IPS-20b (cell line): ENCODE data around the gene GBP1.

ENCODE experiments used
- H3K27ac ChIP-seq: one replicate; pipeline ENCODE4 v1.5.1; 2013; ENCODE audit warnings: low read length
- H3K27me3 ChIP-seq: 2 replicates; pipeline ENCODE4 v1.6.1; 2013; ENCODE audit warnings: mild to moderate bottlenecking, low read length, inconsistent platforms; ENCODE audit not compliant: insufficient read depth
- H3K36me3 ChIP-seq: 2 replicates; pipeline ENCODE4 v1.6.1; 2013; ENCODE audit warnings: low read depth, mild to moderate bottlenecking, inconsistent platforms, low read length, moderate library complexity; ENCODE audit not compliant: insufficient read depth
- H3K4me1 ChIP-seq: 2 replicates; pipeline ENCODE4 v1.6.1; 2013; ENCODE audit warnings: mild to moderate bottlenecking, control low read depth, inconsistent platforms, low read length, moderate library complexity; ENCODE audit not compliant: insufficient read depth
- H3K4me3 ChIP-seq: 2 replicates; pipeline ENCODE4 v1.5.1; 2013; ENCODE audit warnings: mild to moderate bottlenecking, low read length, inconsistent platforms
- H3K9ac ChIP-seq: 2 replicates; pipeline ENCODE4 v1.6.1; 2013; ENCODE audit warnings: low read depth, mild to moderate bottlenecking, inconsistent platforms, low read length, moderate library complexity
- H3K9me3 ChIP-seq: 2 replicates; pipeline ENCODE4 v1.6.1; 2013; ENCODE audit warnings: mild to moderate bottlenecking, low read depth, low read length, inconsistent platforms; ENCODE audit not compliant: insufficient read depth

Gene GBP1, protein sequence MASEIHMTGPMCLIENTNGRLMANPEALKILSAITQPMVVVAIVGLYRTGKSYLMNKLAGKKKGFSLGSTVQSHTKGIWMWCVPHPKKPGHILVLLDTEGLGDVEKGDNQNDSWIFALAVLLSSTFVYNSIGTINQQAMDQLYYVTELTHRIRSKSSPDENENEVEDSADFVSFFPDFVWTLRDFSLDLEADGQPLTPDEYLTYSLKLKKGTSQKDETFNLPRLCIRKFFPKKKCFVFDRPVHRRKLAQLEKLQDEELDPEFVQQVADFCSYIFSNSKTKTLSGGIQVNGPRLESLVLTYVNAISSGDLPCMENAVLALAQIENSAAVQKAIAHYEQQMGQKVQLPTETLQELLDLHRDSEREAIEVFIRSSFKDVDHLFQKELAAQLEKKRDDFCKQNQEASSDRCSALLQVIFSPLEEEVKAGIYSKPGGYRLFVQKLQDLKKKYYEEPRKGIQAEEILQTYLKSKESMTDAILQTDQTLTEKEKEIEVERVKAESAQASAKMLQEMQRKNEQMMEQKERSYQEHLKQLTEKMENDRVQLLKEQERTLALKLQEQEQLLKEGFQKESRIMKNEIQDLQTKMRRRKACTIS

DNA sequence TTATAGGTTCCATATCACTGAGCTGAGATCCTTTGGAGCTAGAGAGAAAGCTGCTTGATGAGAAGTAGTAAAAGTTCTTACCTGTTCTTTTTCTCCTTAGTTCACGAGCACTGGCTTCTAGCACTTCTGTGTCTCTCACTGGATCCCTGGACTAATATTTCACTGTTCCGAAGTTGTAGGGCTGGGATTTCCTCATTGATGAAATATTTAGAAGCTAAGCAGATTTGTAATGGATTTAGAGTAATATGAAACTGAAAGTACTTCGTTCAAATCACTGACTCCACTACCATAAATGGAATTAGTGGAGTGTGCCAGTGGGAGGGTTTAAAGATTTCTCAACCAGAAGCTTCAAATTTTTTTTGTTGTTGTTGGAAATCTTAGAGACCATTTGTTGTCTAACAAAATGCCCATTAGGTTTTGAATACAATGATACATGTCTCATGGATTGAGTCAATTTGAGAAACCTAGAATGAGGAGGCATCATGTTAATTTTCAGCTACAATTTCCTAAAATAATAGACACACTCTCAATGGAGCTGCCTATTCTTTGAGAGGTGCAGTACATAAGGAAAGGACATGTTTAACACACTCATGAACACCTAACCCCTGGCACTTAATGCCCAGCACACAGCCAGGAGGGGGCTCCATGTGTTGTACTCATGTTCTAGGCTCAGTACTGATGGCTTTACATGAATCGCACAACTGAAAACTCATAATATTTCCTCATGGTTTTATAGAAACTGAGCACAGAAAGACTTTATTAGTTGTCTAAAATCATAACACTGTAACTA, at the start of gene GBP1:
Gene GBP1, minus strand, starts transcription at position 130 of the 790 bp plus-strand sequence. CDS start 1,974 bp downstream, outside the sequence.
- H3K9me3 ChIP-seq = no peaks in the 10 kb centered on the region
- no peak within 1 kb of the TSS for H3K27ac ChIP-seq
- no peak within 1 kb of the TSS for H3K9ac ChIP-seq
- no peaks in the 10 kb centered on the region for H3K36me3 ChIP-seq
- H3K4me3 ChIP-seq = no peak within 1 kb of the TSS
- no peaks in the 10 kb centered on the region for H3K27me3 ChIP-seq
- no peaks in the 10 kb centered on the region for H3K4me1 ChIP-seq

DNA sequence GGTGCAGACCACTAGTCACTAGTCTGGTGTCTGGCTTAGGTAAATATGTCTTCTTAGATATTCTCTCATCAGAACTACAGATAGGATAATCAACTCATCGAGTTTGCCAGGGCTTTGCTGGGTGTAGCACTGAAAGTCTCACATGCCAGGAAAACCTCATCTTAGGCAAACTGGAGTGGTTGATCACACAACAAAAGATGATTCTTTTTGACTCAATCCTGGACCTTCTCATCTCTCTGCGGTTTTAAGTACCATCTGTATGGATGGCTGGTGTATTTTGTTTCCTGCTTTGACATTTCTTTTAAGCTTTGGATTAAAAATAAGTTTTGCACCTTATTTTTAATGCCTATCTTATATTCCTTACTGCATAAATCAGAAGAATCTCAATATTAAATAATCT, 49.7 kb upstream of the GBP1 start:
- H3K27ac ChIP-seq = no peak overlapping the region
- H3K27me3 ChIP-seq = no peaks in the 10 kb centered on the region
- H3K4me1 ChIP-seq = no peaks in the 10 kb centered on the region
- H3K9me3 ChIP-seq = no peaks in the 10 kb centered on the region
- H3K9ac ChIP-seq = no peak overlapping the region
- no peak overlapping the region for H3K4me3 ChIP-seq
- H3K36me3 ChIP-seq = no peaks in the 10 kb centered on the region

DNA sequence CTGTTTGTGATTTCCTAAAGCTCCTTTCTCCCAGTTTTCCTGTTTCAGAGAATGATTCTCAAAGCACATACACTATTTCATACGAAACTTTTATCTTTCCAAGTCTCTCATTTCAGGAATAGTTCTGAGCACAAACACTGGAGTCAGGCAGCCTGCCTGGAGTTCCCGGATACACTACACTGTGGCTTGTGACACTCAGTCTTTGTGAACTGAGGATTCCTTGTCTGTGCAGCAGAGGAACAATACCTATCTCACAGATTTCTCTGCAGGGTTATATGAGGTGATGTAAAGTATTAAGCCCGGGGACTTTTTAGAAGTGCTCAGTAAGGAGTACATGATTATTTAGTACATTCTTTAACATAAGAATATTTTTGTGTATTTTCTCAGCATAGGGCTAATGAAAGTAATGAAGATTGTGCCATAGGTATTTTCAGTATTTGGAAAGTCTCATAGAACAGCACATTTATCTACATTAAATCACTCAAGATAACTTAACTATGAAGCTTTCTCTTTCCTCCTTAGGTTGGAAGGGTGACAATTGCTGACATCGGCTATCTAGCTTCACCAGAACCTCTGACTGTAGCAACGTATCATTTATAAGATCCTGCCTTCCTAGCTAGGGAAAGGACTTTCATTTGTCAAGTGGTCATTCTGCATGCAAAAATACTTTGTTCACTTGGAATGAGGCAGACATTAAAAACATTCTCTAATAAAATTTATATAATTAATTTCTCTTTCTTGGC, 48.0 kb upstream of the GBP1 start:
- Histone ChIP-seq H3K36me3 (no peaks in the 10 kb centered on the region), H3K4me3 (no peak overlapping the region), H3K4me1 (no peaks in the 10 kb centered on the region), H3K9me3 (no peaks in the 10 kb centered on the region), H3K9ac (no peak overlapping the region), H3K27me3 (no peaks in the 10 kb centered on the region), H3K27ac (no peak overlapping the region)

DNA sequence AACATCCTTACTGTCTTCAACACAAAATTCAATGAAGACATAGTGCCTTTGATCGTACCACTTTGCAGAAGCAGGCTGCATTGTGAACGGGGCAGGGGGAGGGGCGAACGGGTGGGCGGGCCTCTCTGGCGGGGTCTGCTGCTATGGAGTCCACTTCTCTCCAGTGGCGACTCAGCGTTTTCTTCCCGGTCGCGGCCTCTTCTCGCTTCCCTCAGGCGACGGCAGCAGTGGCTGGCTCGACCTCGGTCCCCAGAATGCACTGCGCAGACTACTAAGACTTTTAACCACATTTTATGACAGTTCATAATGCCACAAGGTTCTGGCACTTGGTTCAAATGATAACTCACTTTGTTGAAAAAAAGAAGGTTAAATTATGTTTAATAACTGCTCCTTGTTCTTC, 39.7 kb upstream of the GBP1 start:
- no peak overlapping the region for H3K27ac ChIP-seq
- H3K4me1 ChIP-seq = no peaks in the 10 kb centered on the region
- no peak overlapping the region for H3K9ac ChIP-seq
- H3K9me3 ChIP-seq = no peaks in the 10 kb centered on the region
- no peaks in the 10 kb centered on the region for H3K27me3 ChIP-seq
- no peak overlapping the region for H3K4me3 ChIP-seq
- no peaks in the 10 kb centered on the region for H3K36me3 ChIP-seq

DNA sequence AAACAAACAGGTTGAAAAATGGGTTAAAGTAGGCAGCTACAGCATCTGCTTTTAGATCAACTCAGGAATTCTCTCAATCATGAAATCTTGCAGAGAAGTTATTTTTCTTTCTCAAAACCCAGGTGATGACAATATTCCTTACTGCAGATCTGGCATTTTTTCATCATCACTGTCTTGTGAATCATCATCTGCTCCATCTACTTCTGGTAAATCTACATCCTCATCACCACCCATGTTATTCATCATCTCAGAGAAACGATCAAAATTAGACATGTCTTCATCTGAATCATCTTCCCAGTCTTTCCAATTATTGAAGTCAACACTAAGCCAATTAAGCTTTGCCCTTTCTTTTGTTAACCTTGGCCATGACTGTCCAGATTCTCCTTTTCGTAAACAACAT, 39.1 kb upstream of the GBP1 start:
- Histone ChIP-seq H3K27ac (no peak overlapping the region), H3K4me3 (no peak overlapping the region), H3K36me3 (no peaks in the 10 kb centered on the region), H3K27me3 (no peaks in the 10 kb centered on the region), H3K9ac (no peak overlapping the region), H3K9me3 (no peaks in the 10 kb centered on the region), H3K4me1 (no peaks in the 10 kb centered on the region)

DNA sequence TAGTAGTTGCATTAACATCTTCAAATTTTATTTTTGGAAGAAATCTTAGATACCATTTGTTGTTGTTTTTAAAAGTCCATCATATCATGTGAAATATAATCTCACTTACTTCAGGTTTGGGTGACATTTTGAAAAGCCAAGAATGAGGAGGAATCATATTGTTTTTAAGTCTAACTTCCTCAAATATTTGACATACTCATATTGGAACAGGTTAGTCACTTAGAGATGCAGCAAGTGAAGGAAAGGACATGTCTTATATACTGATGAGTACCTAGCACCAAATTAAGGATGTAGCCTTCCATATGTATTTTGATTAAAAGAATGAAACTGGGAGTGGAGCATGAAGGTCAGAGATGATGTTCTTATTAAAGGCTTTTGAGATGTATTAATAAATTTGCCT, 37.0 kb upstream of the GBP1 start:
- Histone ChIP-seq H3K27me3 (no peaks in the 10 kb centered on the region), H3K9ac (no peak overlapping the region), H3K4me1 (no peaks in the 10 kb centered on the region), H3K4me3 (no peak overlapping the region), H3K36me3 (no peaks in the 10 kb centered on the region), H3K9me3 (no peaks in the 10 kb centered on the region), H3K27ac (no peak overlapping the region)

DNA sequence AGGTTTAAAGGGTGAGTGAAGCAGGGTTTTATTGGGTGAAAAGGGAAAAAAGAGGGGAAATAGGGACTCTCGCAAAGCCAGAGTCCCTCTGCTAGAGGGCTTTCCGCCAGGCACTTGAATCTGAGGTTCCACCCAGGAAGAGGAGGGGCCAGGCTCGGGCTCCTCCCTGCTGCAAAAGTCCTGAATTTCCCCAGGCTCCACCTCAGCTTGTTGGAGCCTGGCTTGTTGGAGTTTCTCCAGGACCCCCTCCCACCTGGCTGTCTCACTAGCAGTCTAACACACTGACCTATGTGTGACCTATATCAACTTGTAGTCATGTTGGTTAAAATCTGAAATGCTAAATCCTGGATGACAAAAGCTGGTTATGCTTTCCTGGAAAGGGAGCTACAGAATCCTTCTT, 35.4 kb upstream of the GBP1 start:
- H3K9ac ChIP-seq = no peak overlapping the region
- peaks cover 3% of the 10 kb centered on the region; the same call in 1 of the 2 replicates for H3K9me3 ChIP-seq
- no peak overlapping the region for H3K4me3 ChIP-seq
- no peaks in the 10 kb centered on the region for H3K4me1 ChIP-seq
- no peaks in the 10 kb centered on the region for H3K36me3 ChIP-seq
- H3K27me3 ChIP-seq = no peaks in the 10 kb centered on the region
- no peak overlapping the region for H3K27ac ChIP-seq

DNA sequence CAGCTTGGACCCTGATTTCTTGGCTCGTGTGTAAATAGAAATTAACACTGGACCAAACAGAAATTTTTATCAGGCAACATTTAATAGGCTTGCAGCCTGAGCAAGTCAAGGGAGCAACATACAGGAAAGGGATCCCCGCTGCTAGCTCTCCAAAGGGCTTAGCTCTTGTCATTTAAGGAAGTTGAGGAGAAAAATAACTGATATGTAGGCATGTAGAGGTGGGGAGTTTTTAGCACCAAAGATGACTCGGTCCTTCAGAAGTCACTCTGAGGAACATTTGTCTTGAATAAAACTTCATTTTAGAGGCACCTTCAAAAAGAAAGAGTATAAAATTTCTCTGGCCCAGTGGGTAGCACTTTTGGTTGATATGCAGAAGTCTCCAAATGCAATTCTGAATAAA, 33.8 kb upstream of the GBP1 start:
- no peaks in the 10 kb centered on the region for H3K4me1 ChIP-seq
- H3K9ac ChIP-seq = no peak overlapping the region
- H3K4me3 ChIP-seq = no peak overlapping the region
- no peaks in the 10 kb centered on the region for H3K36me3 ChIP-seq
- no peaks in the 10 kb centered on the region for H3K27me3 ChIP-seq
- H3K9me3 ChIP-seq = peaks cover 3% of the 10 kb centered on the region; the same call in 1 of the 2 replicates
- no peak overlapping the region for H3K27ac ChIP-seq

DNA sequence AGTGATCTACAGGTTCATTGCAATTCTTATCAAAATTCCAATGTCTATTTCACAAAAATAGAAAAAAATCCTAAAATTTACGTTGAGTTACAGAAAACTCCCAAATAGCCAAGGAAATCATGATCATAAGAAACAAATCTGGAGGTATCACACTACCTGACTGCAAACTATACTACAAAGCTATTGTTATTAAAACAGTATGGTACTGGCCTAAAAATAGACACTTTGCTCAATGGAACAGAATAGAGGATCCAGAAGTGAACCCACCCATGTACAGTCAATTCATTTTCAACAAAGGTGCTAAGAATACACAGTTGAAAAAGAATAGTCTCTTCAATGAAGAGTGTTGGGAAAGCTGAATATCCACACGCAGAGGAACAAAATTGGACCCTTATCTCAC, 30.7 kb upstream of the GBP1 start:
- Histone ChIP-seq H3K36me3 (no peaks in the 10 kb centered on the region), H3K9me3 (peaks cover 3% of the 10 kb centered on the region; the same call in 1 of the 2 replicates), H3K9ac (no peak overlapping the region), H3K4me1 (no peaks in the 10 kb centered on the region), H3K4me3 (no peak overlapping the region), H3K27me3 (no peaks in the 10 kb centered on the region), H3K27ac (no peak overlapping the region)

DNA sequence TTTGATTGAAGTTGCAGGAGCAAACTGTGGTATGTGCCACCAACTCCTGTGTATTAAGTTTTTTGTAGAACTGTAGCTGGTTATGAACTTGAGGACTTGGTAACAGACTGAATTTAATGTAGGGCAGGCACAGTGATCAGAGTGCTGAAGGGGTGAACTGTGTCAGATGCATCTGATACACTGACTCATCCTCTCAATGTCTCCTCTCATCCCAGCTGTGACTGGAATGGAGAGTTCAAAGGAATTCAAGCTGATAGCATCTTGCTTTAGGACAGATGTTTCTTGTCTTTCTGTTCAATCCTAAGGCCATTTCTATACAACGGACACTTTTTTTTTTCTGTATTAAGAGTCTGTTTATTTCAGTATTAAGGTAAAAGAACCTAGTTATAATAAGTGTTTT, 25.0 kb upstream of the GBP1 start:
- Histone ChIP-seq H3K4me1 (peaks cover 2% of the 10 kb centered on the region; the same call in 1 of the 2 replicates), H3K9me3 (no peaks in the 10 kb centered on the region), H3K9ac (no peak overlapping the region), H3K27ac (no peak overlapping the region), H3K4me3 (no peak overlapping the region), H3K27me3 (no peaks in the 10 kb centered on the region), H3K36me3 (no peaks in the 10 kb centered on the region)

DNA sequence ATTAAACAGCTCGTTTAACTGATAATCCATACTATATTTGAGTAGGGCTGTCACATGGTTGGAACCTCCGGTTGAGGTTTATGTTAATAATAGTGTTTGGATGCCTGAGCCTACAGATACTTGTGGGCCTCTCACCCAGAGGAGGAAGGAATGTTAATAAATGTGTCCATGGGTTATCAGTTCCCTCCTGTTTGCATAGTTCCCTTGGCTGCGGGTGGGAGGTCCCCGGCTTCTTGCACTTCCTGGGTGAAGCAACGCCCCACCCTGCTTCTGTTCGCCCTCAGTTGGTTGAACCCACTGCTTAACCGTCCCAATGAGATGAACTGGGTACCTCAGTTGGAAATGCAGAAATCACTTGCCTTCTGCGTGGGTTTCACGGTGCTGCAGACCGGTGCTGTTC, 23.6 kb upstream of the GBP1 start:
- Histone ChIP-seq H3K4me3 (no peak overlapping the region), H3K4me1 (peaks cover 2% of the 10 kb centered on the region; the same call in 1 of the 2 replicates), H3K36me3 (no peaks in the 10 kb centered on the region), H3K27ac (no peak overlapping the region), H3K27me3 (no peaks in the 10 kb centered on the region), H3K9me3 (no peaks in the 10 kb centered on the region), H3K9ac (no peak overlapping the region)
